ENCODE measurements around the gene TNIK.

The TNIK gene

GRCh38 chr3:171342200-171342599 is 118.0 kb downstream of the TNIK start:
- in situ Hi-C loops (cut with MboI; ENCODE audit: low sequenced_read_pairs, unreplicated experiment), result no loop called here
- no peak for DNase-seq (ENCODE audit: low spot score)
- no peak for TF ChIP-seq CTCF (IDR thresholded peaks at IDR 0.05; ENCODE audit: borderline replicate concordance, control extremely low read depth, extremely low read depth, insufficient read depth, missing control alignments)

- in situ Hi-C loops (cut with MboI; ENCODE audit: low sequenced_read_pairs, unreplicated experiment), result no loop called here
- TF ChIP-seq CTCF (IDR thresholded peaks at IDR 0.05; ENCODE audit: borderline replicate concordance, control extremely low read depth, extremely low read depth, insufficient read depth, missing control alignments), result no peak
Measured at GRCh38 chr3:171340434-171340833, 119.8 kb downstream of the TNIK start.

GRCh38 chr3:171339598-171339997 is 120.6 kb downstream of the TNIK start:
- no peak for DNase-seq (ENCODE audit: low spot score)
- in situ Hi-C loops (cut with MboI; ENCODE audit: low sequenced_read_pairs, unreplicated experiment), result no loop called here
- TF ChIP-seq CTCF (IDR thresholded peaks at IDR 0.05; ENCODE audit: borderline replicate concordance, control extremely low read depth, extremely low read depth, insufficient read depth, missing control alignments), result no peak

More at GRCh38 chr3:171340434-171340833, 119.8 kb downstream of the TNIK start:
- DNase-seq (ENCODE audit: low spot score), result no peak

GRCh38 chr3:171336406-171336805 is 123.8 kb downstream of the TNIK start:
- in situ Hi-C loops (cut with MboI; ENCODE audit: low sequenced_read_pairs, unreplicated experiment), result no loop called here
- DNase-seq (ENCODE audit: low spot score), result no peak
- no peak for TF ChIP-seq CTCF (IDR thresholded peaks at IDR 0.05; ENCODE audit: borderline replicate concordance, control extremely low read depth, extremely low read depth, insufficient read depth, missing control alignments)

- TF ChIP-seq CTCF (IDR thresholded peaks at IDR 0.05; ENCODE audit: borderline replicate concordance, control extremely low read depth, extremely low read depth, insufficient read depth, missing control alignments), result no peak
- no peak for DNase-seq (ENCODE audit: low spot score)
- in situ Hi-C loops (cut with MboI; ENCODE audit: low sequenced_read_pairs, unreplicated experiment), result no loop called here
Measured at GRCh38 chr3:171335559-171335958, 124.6 kb downstream of the TNIK start.

GRCh38 chr3:171334465-171334811 is 125.8 kb downstream of the TNIK start:
- in situ Hi-C loops (cut with MboI; ENCODE audit: low sequenced_read_pairs, unreplicated experiment), result no loop called here

More at GRCh38 chr3:171334465-171334811, 125.8 kb downstream of the TNIK start:
- no peak for DNase-seq (ENCODE audit: low spot score)
- no peak for TF ChIP-seq CTCF (IDR thresholded peaks at IDR 0.05; ENCODE audit: borderline replicate concordance, control extremely low read depth, extremely low read depth, insufficient read depth, missing control alignments)

All from GM13976 (cell line).